HCT116 (cell line): Measurements from ENCODE around the gene LIG1.

ENCODE experiments used
- EGR1 ChIP-seq: IDR thresholded peaks from 2 replicates; pipeline ENCODE4 v1.6.1; 2012; ENCODE audit warnings: low read depth
- EZH2phosphoT487 ChIP-seq: fragments of 200-600 bp; IDR thresholded peaks from 2 replicates; pipeline ENCODE4 v1.6.1; 2018; ENCODE audit warnings: antibody characterized with exemption, borderline replicate concordance
- POLR2AphosphoS5 ChIP-seq: IDR thresholded peaks from 2 replicates; pipeline ENCODE4 v1.6.1; 2011; ENCODE audit warnings: mild to moderate bottlenecking, low read depth, low read length, moderate library complexity
- SIN3A ChIP-seq: IDR thresholded peaks from 2 replicates; pipeline ENCODE4 v1.6.1; 2012; ENCODE audit warnings: low read depth
- TF ChIP-seq, protein P1 (sequence below): IDR thresholded peaks from 2 replicates; pipeline ENCODE4 v1.6.1; 2012
- TF ChIP-seq, protein P2 (sequence below), 3 experiments: fragments of 200-600 bp in 1 of 3; sonication (generic) in 1 of 3; IDR thresholded peaks in 2 of 3; conservative IDR thresholded peaks in 1 of 3; 2 replicates each; pipeline ENCODE4 v1.5.1; 2012 to 2017; ENCODE audit warnings: low read depth in 2 of 3, low read length in 2 of 3, antibody characterized with exemption in 1 of 3, borderline replicate concordance in 1 of 3, control low read depth in 1 of 3, mild to moderate bottlenecking in 1 of 3, mixed read lengths in 1 of 3, mixed run types in 1 of 3, moderate library complexity in 1 of 3; ENCODE audit not compliant: insufficient read depth in 1 of 3

GRCh38 chr19:48090281-48090802, 79.8 kb downstream of the LIG1 start:
- TF ChIP-seq POLR2AphosphoS5 (no peak), EGR1 (no peak), EZH2phosphoT487 (no peak), SIN3A (no peak)
- TF ChIP-seq, protein P1, sequence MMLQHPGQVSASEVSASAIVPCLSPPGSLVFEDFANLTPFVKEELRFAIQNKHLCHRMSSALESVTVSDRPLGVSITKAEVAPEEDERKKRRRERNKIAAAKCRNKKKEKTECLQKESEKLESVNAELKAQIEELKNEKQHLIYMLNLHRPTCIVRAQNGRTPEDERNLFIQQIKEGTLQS, result no peak
- TF ChIP-seq, protein P2, sequence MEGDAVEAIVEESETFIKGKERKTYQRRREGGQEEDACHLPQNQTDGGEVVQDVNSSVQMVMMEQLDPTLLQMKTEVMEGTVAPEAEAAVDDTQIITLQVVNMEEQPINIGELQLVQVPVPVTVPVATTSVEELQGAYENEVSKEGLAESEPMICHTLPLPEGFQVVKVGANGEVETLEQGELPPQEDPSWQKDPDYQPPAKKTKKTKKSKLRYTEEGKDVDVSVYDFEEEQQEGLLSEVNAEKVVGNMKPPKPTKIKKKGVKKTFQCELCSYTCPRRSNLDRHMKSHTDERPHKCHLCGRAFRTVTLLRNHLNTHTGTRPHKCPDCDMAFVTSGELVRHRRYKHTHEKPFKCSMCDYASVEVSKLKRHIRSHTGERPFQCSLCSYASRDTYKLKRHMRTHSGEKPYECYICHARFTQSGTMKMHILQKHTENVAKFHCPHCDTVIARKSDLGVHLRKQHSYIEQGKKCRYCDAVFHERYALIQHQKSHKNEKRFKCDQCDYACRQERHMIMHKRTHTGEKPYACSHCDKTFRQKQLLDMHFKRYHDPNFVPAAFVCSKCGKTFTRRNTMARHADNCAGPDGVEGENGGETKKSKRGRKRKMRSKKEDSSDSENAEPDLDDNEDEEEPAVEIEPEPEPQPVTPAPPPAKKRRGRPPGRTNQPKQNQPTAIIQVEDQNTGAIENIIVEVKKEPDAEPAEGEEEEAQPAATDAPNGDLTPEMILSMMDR (IDR thresholded peaks at IDR 0.05 in 2 of 3, conservative IDR thresholded peaks at IDR 0.05 in 1 of 3; ENCODE audit: borderline replicate concordance in 1 of 3, insufficient read depth in 1 of 3, low read depth in 2 of 3, low read length in 2 of 3), result no peak
